ENCODE data around the gene HSPB6.
A peak's percentile ranks its signal among the peaks of the same experiment; 100 is the strongest.
"Not testable (repeated sequence)": the region's sequence is repeated elsewhere in the genome, so short reads cannot be mapped to it uniquely, and the experiment has no call there.

The HSPB6 gene

DNA sequence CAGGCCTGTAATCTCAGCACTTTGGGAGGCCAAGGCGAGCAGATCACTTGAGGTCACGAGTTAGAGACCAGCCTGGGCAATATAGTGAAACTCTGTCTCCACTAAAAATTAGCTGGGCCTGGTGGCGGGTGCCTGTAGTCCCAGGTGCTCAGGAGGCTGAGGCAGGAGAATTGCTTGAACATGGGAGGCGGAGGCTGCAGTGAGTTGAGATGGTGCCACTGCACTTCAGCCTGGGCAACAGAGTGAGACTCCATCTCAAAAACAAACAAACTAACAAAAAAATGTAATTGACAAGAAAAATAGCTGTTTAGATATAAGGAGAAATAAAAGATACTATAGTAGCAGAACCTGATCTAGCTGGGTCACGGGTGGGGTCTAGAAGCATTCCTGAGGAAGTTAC lies 15.5 kb upstream of the HSPB6 start:
- DNase-seq = not testable (repeated sequence)
- intact Hi-C loops (cut with DNase I) = loop anchor here (10.0 kb wide), 1 partner anchor 162 kb away; the partner anchor contains the start of gene LRFN3

DNA sequence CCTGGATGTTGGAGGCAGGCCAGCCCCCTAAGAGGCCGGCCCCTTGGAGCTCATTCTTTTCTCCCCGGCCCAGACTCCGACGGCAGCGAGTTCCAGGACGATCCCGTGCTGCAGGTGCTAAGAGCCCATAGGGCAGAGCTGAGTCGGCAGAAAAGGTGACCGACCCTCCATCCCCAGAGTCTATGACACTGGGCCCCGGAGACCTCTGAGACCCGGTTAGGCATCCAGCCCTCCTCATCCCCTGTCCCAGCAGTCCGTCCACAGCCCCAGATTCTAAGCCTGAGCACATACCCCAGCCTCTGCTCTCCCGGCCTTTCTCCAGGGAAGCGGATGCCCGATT lies 11.2 kb upstream of the HSPB6 start:
- intact Hi-C loops (cut with DNase I) = no loop called here
- peak in 1 of 10 donors; percentile 39 for DNase-seq

DNA sequence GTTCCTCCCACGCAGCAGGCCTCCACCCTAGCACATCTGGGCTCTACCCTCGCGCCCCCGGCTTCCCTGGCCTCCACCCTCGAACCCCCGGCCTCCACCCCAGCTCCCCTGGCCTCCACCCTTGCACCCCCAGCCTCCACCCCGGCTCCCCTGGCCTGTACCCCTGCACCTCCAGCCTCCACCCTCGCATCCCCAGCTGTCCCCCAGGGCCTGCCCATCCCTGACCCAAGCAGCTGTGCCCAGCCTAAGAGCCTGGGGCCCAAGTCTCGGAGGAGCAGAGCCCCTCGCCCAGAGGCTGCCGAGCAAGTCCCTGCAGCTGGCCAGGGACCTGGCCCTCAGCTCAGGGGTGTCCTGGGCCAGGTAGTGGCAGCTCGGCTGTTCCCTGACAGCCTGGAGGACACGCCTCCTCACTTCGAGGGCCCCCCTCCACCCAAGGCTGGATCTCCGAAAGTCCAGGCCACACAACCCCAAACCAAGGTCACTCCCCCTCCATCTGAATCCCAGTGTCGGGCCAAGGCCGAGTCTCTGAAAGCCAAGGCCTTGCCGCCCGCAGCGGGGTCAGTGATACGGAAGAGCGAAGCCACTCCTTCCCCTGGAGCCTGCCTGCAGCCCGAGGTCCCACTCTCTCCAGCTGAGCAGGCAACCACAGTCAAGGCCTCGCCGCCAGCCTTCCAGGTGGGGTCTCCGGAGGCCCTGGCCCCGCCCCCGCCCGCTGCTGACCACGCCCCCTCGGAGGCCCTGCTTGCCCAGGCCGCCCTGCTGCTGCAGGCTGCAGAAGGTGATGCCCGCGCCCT lies 10.7 kb upstream of the HSPB6 start:
- peak in 1 of 10 donors; percentile 62 for DNase-seq
- intact Hi-C loops (cut with DNase I) = no loop called here

DNA sequence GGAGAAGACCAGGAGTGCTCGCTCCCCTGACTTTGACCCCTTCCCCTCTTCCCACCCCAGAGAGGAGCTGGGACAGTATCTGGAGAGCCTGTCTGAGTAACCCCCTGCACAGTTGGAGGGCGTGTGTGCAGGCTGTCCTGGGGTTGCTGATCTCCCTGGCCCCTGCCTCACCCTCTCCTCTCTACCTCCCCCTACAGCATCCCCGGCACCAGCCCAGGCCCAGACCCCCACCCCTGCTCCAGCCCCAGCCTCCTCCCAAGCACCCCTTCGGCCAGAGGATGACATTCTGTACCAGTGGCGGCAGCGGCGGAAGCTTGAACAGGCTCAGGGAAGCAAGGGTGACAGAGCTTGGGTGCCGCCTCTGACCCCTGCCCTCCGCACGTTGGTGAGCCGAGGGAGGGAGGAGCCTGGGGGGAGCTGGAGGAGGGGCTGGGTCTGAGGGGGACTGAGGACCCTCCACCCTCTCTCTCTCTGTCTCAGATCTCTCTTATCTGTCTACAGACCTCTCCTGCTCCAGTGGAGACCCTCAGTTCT lies 9.8 kb upstream of the HSPB6 start:
- intact Hi-C loops (cut with DNase I) = no loop called here
- peak in 1 of 10 donors; percentile 62 for DNase-seq

DNA sequence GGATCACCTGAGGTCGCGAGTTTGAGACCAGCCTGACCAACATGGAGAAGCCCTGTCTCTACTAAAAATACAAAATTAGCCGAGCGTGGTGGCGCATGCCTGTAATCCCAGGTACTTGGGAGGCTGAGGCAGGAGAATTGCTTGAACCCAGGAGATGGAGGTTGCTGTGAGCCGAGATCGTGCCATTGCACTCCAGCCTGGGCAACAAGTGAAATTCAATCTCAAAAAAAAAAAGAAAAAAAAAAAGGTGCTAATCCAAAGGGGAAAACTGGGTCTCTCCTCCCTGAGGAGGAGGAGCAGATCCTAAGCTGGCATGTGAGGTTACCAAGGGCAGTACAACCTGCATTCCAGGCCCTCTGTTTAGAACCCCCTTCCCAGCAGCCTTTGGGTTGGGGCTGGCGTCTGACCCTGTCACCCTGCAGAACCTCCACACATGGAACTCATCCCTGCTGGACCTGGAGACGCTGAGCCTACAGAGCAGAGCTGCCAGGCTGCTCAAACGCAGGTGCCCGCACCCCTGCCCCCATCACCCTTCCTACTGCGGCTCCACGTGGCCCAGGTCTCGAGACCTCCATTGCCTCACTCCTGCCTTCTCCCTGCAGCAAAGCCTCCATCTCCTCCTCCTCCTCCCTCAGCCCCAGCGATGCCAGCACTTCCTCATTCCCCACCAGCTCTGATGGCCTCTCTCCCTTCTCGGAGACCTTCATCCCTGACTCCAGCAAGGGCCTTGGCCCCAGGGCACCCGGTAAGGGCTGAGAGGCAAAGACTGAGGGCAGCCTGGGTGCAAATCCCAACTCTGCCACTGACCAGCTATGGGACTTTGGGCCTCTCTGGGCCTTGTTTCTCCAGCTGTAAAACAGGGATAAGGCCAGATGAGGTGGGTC lies 7.8 kb upstream of the HSPB6 start:
- intact Hi-C loops (cut with DNase I) = no loop called here

DNA sequence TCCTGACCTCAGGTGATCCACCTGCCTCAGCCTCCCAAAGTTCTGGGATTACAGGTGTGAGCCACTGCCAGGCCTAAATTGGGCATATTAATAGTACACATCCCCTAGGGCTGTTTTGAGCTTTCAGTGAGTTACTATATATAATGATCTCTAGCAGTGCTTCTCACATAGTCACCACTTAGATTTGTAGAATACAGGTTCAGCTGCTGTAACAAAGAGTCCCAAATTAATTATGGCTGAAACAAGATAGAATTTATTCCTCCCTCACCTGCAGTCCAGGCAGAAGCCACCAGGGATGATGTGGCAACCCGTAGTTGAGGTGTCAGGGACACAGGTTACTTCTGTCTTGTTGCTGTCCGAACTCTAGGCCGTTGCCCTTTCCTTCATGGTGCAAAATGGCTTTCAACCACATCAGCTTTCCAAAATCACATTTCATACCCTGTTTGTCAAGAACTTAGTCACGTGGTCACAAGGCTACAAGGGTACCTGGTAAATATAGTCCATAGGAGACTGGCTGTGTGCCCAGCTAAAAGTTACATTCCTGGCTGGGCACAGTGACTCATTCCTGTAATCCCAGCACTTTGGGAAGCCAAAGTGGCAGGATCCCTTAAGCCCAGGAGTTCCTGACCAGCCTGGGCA lies 4.0 kb upstream of the HSPB6 start:
- intact Hi-C loops (cut with DNase I) = no loop called here

More for the DNA sequence above, 7.8 kb upstream of the HSPB6 start:
- peak in 2 of 10 donors; percentile 8 to 67 for DNase-seq

DNA sequence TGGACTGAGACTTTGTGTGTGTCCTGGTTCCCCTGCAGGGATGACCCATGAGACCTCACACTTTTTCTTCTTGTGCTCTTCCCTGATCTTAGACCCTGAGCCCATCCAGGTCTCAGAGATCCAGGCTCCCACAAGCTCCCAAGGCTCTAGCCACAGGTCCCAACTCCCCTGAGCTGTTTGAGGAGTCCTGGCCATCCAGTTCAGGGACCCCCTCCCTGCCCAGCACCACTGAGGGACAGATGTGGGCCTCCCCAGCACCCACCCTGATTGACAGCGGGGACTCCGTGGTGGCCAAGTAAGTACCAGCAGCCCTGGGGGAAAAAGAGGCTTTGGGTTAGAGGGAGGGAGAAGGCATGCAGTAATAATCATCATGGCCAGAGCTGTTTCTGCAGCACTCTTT lies 2.9 kb upstream of the HSPB6 start:
- intact Hi-C loops (cut with DNase I) = no loop called here
- no peak for DNase-seq

More for the DNA sequence above, 4.0 kb upstream of the HSPB6 start:
- no peak for DNase-seq

DNA sequence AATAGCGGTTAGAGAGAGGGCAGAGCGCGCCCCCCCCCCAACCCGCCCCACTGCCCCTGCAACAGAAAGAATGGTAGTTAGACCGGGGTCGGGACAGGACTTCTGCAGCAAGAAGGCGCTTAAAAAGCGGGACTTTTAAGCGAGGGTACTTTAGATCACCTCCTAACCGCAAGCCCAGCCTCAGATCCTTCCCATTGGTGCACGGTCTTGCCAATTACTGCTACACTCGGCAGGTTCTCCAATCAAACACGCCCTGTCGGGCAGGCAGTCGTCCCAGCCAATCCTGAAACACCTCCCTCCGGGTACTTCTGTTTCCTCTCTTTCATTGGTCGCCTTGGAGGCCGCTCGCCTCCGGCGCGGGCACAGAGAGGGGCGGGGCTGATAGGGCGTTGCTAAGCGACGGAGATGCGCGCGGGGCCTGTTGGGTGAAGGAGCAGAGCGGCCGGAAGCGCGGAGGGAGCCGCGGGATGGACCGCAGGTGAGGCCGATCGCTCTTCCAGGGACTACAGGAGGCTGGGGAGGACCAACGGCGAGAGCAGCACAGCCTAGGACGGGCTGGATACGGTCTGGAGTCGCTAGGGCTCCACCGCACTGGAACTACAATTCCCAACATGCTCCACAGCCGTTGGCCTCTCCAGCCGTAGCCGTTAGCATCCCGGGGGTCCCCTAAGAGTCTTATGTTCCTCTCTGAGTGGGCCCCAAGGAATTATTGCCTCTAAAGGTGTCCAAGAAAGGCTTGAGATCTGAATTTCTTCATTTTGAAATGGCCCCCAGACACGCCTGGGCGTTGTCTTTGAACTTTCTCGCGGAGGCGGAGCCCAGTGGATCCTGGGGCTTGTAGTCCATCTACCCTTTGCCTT lies 1.1 kb upstream of the HSPB6 start, which contains the start of gene PROSER3:
Gene PROSER3 (plus strand): TSS at position 428 of the 860 bp plus-strand sequence. CDS start 40 bp downstream, at position 468.
- peak; percentile 97 to 100 (median 98) for DNase-seq
- intact Hi-C loops (cut with DNase I) = loop anchor here (1.0 kb wide), 2 partner anchors 10 to 17 kb away; partner anchors contain the start of genes ARHGAP33 and LIN37

DNA sequence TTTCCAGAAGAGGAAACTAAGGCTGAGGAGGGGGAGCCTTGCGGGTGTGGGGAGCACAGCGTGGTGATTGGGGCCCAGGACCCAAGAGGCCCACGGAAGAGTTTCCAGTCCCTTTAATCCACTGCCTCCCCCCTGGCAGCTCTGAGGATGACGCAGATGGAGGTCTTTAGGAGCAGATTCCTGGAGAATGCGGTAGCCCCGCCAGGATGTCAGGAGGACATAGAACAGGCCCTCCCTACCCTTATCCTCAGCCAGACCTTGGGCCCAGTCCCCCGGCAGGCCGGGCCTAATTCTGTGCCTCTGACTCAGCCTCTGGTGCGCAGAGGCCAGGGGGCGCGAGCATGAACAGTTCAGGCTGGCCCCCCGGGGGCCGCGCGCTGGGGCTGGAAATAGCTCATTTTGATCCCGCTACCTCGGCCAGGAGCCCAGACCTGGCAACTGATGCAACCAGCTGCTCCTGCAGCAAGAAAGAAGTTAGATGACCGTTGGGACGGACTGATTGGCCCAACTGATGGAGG lies 461 bp upstream of the HSPB6 start:
- DNase-seq = peak in 8 of 10 donors; percentile 36 to 92 (median 47)
- intact Hi-C loops (cut with DNase I) = no loop called here

DNA sequence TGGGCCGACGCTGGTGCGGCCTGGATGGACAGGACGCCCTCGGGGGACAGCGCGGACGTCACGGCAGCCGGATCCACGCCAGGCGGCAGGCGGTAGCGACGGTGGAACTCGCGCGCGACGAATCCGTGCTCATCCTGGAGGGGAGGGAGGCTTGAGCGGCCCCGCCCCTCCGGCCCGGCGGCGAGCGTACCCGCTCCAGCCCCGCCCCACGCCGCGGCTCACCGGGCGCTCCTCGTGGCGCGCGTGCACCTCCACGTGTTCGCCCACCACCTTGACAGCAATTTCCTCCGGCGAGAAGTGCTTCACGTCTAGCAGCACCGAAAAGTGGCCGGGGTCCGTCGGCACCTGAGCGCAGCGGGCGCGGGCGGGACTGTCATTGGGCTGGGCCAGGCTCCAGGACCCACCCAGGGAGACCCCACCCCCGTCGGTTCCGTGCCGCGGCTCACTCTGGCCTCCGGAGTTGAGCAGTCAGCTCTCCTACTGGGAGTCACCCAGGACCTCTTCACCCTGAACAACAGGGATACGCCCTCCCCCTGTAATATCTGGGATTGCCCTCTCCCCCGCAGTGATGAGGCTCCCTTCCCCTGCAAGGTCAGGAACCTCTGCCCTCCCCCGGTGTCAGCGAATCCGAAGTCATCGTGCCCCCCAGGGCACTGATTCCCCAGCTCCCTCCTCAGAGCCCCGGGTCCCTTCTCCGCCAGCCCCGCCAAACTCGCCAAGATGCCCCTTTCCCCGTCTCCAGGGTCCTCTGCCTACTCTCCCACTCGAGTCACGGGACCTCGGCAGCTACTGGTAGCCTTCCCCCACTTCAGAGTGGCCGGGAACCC lies 1.1 kb downstream of the HSPB6 start:
- intact Hi-C loops (cut with DNase I) = no loop called here
- peak in 1 of 10 donors; percentile 86 for DNase-seq

DNA sequence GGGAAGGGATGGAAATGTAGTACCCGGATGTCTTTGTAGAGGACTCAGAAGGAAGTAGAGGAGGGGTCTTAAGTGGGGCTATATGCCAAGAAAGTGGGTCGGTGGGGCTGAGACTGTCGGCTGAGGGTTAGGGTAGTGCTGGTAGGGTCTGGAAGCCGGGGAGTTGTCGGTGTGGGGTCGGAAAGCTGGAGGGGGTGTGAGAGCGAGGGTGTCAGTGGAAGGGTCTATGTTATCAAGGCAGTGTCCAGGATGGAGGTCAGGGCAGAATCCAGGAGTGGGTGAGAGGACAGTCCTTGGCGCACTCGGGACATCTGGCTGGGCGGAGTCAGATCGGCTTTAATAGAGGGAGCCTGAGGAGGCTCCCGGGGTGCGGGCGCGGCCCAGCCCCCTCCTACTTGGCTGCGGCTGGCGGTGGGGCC lies 1.7 kb downstream of the HSPB6 start:
- intact Hi-C loops (cut with DNase I) = no loop called here
- DNase-seq = peak in 1 of 10 donors; percentile 75

DNA sequence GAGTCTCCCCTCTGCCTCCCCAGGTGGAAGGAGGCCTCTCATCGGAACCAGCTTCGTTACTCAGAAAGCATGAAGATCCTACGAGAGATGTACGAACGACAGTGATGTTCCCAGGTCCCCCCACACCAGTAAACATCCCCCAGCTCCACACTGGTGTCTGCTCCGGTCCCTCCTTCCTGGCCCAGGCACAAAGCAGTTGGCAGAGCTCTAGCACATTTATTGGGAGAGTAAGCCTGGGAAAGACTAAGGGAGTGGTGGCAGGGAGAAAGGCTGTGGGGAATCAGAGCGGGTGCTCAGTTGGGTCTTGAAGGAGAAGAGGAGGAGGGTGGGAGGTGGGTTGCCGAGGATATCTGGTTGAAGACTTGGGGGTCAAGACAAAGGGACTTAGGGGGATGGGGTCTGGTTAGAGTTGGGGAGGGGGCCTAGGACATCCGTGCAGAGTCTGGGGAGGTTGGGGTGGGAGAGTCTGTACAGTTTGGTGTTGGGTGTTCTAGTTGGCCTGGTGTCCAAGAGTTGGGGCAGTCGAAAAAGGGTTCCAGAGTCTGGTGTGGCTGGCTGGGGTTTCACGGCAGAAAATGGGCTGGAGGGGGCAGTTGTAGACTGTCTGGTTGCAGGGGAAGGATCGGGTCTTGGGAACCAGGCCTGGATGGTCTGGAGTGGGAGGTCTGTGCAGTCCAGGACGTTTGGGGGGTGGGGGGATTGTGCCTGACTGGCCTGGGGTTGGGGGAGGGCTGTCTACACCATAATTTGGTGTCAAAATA lies 2.3 kb downstream of the HSPB6 start:
- intact Hi-C loops (cut with DNase I) = no loop called here
- DNase-seq = no peak

DNA sequence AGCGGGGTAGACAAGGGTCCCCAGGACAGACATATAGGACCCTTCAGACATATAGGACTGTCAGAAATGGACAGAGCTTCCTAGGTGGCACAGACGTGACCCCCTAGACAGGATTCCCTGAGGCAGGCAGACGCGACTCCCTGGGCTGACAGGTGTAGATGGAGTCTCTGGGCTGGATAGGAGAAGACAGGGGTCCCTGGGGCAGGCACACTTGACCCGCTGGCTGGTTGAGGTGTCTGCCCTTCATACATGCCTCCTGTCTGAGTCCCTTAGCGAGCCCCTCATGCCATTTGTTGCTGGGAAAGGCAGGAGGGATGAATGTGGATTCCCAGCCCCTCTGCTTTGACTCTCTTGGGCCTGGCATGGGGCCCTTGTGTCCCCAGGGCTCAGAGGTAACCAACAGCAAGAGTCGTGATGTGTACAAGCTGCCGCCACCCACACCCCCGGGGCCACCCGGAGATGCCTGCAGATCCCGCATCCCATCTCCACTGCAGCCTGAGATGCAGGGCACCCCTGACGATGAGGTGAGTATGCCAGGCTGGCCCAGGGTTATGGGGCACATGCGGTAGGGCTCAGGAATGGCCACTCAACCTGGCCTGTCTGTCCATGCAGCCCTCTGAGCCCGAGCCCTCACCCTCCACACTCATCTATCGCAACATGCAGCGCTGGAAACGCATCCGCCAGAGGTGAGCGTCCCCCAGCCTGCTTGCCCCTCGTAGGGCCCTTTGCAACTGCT lies 3.0 kb downstream of the HSPB6 start:
- no peak for DNase-seq

DNA sequence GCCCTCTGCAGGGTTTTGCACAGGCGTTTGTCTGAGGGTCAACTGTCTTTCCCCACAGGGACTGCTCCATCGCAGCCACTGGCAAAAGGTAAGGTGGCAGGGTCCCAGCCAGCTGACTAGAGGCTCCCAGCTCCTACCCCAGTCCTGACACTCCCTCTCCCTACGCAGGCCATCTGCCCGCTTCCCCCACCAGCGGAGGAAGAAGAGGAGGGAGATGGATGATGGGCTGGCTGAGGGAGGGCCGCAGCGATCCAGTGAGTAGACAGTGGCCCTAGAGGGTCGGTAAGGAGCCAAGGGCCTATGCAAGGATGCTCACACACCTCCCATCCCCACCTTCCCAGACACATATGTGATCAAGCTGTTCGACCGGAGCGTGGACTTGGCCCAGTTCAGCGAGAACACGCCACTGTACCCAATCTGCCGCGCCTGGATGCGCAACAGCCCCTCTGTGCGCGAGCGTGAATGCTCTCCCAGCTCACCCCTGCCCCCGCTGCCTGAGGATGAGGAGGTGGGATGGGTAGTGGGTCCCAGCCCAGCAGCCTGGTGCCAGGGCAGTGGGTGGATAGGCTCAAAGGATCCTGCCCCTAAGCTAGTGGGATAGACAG lies 4.0 kb downstream of the HSPB6 start:
- DNase-seq = peak in 1 of 10 donors; percentile 52

More for the DNA sequence above, 3.0 kb downstream of the HSPB6 start:
- intact Hi-C loops (cut with DNase I) = no loop called here

DNA sequence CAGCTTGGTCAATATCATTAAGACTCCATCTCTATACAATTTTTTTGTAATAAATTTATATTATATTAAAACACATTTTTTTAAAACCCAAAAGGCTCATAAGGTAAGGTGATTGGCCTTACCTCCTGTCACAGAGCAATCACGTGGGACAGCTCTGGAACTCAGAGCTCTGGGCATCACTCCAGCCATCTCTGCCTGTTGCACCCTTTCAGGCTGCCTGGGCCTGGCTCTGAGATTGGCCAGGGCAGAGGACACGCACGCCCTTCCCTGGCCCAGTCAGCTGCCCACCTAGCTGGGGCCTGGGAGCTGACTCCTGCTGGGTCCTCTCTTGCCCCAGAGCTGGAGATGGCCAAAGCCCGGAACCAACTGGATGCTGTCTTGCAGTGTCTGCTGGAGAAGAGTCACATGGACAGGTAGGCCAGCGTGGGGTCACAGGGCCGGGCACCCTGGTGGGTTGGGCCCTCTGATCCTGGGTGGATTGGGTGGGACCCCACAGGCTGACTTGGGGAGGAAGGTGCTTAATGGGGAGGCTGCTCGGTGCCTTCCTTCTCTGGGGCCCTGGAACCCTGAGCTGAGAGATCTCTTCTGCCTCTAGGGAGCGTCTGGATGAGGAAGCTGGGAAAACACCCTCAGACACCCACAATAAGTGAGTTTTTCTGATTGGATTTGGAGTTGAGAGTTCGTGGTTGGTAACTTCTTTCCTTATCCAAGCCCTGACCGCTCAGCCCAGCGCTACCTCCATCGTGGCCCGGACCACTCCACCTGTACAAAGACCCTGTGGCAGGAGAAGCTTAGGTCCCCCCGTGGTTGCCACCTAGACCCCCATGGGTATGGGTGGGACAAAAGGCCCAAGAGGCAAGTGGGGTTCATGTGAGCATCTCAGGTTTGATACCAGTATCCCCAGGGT lies 4.7 kb downstream of the HSPB6 start:
- DNase-seq = no peak
- intact Hi-C loops (cut with DNase I) = no loop called here

More for the DNA sequence above, 4.0 kb downstream of the HSPB6 start:
- intact Hi-C loops (cut with DNase I) = no loop called here
